Measurements from ENCODE around the gene PRR13.
"Not testable (repeated sequence)": the region's sequence is repeated elsewhere in the genome, so short reads cannot be mapped to it uniquely, and the experiment has no call there.

The PRR13 gene

GRCh38 chr12:53427905-53428594 lies 13.5 kb upstream of the PRR13 start:
- Histone ChIP-seq H2AK5ac (ENCODE audit: low read length) (no peak overlapping the region), H3K27me3 (ENCODE audit: insufficient read depth, low read length, poor library complexity) (no peaks in the 10 kb centered on the region), H2BK15ac (replicated peaks; ENCODE audit: low read depth) (no peak overlapping the region), H3K18ac (ENCODE audit: low read length) (no peak overlapping the region), H2BK5ac (ENCODE audit: low read length) (no peak overlapping the region), H3K79me1 (ENCODE audit: low read length) (no peaks in the 10 kb centered on the region), H3K27ac (ENCODE audit: low read depth, low read length) (no peak overlapping the region), H3K4ac (ENCODE audit: low read depth, low read length) (no peak overlapping the region), H3K9ac (ENCODE audit: low read length) (no peak overlapping the region), H3K23ac (ENCODE audit: low read length) (no peak overlapping the region), H3K56ac (ENCODE audit: low read length) (no peak overlapping the region), H4K8ac (ENCODE audit: low read depth, low read length) (no peak overlapping the region), H3K36me3 (ENCODE audit: control insufficient read depth, insufficient read depth, low read length) (no peaks in the 10 kb centered on the region), H2BK120ac (ENCODE audit: low read depth, low read length) (no peak overlapping the region), H3K4me2 (ENCODE audit: low read length) (no peak overlapping the region), H3K79me2 (ENCODE audit: control insufficient read depth, insufficient read depth, low read length) (no peaks in the 10 kb centered on the region), H3K4me3 (ENCODE audit: low read length) (no peak overlapping the region), H3K4me1 (ENCODE audit: control insufficient read depth, low read depth, low read length) (peaks cover 6% of the 10 kb centered on the region), H4K5ac (ENCODE audit: low read length) (no peak overlapping the region)
- DNase-seq, result no peak
- WGBS (ENCODE audit: extremely low coverage, insufficient coverage, low lambda C conversion rate), result no CpG with 5 or more reads among the region's 7 CpGs

GRCh38 chr12:53428741-53429140 lies 12.8 kb upstream of the PRR13 start:
- no peak overlapping the region for H3K56ac ChIP-seq (ENCODE audit: low read length)
- H3K9ac ChIP-seq (ENCODE audit: low read length), result no peak overlapping the region
- no peak overlapping the region for H4K5ac ChIP-seq (ENCODE audit: low read length)
- H3K4ac ChIP-seq (ENCODE audit: low read depth, low read length), result no peak overlapping the region
- H3K27me3 ChIP-seq (ENCODE audit: insufficient read depth, low read length, poor library complexity), result no peaks in the 10 kb centered on the region
- DNase-seq, result no peak
- H3K4me2 ChIP-seq (ENCODE audit: low read length), result no peak overlapping the region
- no peak overlapping the region for H3K23ac ChIP-seq (ENCODE audit: low read length)
- peaks cover 5% of the 10 kb centered on the region for H3K4me1 ChIP-seq (ENCODE audit: control insufficient read depth, low read depth, low read length)
- H2BK120ac ChIP-seq (ENCODE audit: low read depth, low read length), result no peak overlapping the region
- no peak overlapping the region for H2BK15ac ChIP-seq (replicated peaks; ENCODE audit: low read depth)
- no CpG with 5 or more reads among the region's 7 CpGs for WGBS (ENCODE audit: extremely low coverage, insufficient coverage, low lambda C conversion rate)
- H3K4me3 ChIP-seq (ENCODE audit: low read length), result no peak overlapping the region
- no peak overlapping the region for H3K18ac ChIP-seq (ENCODE audit: low read length)
- H3K27ac ChIP-seq (ENCODE audit: low read depth, low read length), result no peak overlapping the region
- H3K36me3 ChIP-seq (ENCODE audit: control insufficient read depth, insufficient read depth, low read length), result no peaks in the 10 kb centered on the region
- H2BK5ac ChIP-seq (ENCODE audit: low read length), result no peak overlapping the region
- H4K8ac ChIP-seq (ENCODE audit: low read depth, low read length), result no peak overlapping the region
- H3K79me1 ChIP-seq (ENCODE audit: low read length), result no peaks in the 10 kb centered on the region
- H3K79me2 ChIP-seq (ENCODE audit: control insufficient read depth, insufficient read depth, low read length), result no peaks in the 10 kb centered on the region
- H2AK5ac ChIP-seq (ENCODE audit: low read length), result no peak overlapping the region

DNA sequence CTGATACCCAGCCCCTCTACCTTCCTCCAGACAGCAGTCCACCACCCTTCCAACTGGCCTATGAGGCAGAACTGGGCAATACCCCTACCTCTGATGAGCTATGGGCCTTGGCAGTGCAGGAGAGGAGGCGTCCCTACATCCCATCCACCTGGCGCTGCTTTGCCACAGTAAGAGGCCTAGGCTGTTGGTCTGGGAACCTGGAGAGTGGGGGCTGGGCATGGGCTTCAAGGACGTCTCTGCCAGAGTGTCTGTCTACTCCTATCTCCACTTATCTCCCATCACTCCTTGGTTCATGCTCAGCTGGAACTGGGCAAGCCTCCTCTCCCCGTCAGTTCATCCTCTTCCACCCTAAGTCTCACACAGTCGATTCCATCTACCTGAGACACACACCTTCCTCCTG lies 11.4 kb upstream of the PRR13 start:
- DNase-seq, result no peak
- no peak overlapping the region for H2BK120ac ChIP-seq (ENCODE audit: low read depth, low read length)
- no peaks in the 10 kb centered on the region for H3K79me2 ChIP-seq (ENCODE audit: control insufficient read depth, insufficient read depth, low read length)
- H3K79me1 ChIP-seq (ENCODE audit: low read length), result no peaks in the 10 kb centered on the region
- H3K36me3 ChIP-seq (ENCODE audit: control insufficient read depth, insufficient read depth, low read length), result no peaks in the 10 kb centered on the region
- no peak overlapping the region for H3K9ac ChIP-seq (ENCODE audit: low read length)
- H3K23ac ChIP-seq (ENCODE audit: low read length), result no peak overlapping the region
- H3K4ac ChIP-seq (ENCODE audit: low read depth, low read length), result no peak overlapping the region
- H2BK15ac ChIP-seq (replicated peaks; ENCODE audit: low read depth), result no peak overlapping the region
- no peak overlapping the region for H3K27ac ChIP-seq (ENCODE audit: low read depth, low read length)
- WGBS (ENCODE audit: extremely low coverage, insufficient coverage, low lambda C conversion rate), result no CpG with 5 or more reads among the region's 5 CpGs
- no peak overlapping the region for H3K4me3 ChIP-seq (ENCODE audit: low read length)
- no peak overlapping the region for H2AK5ac ChIP-seq (ENCODE audit: low read length)
- no peak overlapping the region for H3K18ac ChIP-seq (ENCODE audit: low read length)
- H3K4me2 ChIP-seq (ENCODE audit: low read length), result no peak overlapping the region
- no peak overlapping the region for H2BK5ac ChIP-seq (ENCODE audit: low read length)
- peaks cover 2% of the 10 kb centered on the region for H3K4me1 ChIP-seq (ENCODE audit: control insufficient read depth, low read depth, low read length)
- no peaks in the 10 kb centered on the region for H3K27me3 ChIP-seq (ENCODE audit: insufficient read depth, low read length, poor library complexity)
- H3K56ac ChIP-seq (ENCODE audit: low read length), result no peak overlapping the region
- H4K8ac ChIP-seq (ENCODE audit: low read depth, low read length), result no peak overlapping the region
- H4K5ac ChIP-seq (ENCODE audit: low read length), result no peak overlapping the region

DNA sequence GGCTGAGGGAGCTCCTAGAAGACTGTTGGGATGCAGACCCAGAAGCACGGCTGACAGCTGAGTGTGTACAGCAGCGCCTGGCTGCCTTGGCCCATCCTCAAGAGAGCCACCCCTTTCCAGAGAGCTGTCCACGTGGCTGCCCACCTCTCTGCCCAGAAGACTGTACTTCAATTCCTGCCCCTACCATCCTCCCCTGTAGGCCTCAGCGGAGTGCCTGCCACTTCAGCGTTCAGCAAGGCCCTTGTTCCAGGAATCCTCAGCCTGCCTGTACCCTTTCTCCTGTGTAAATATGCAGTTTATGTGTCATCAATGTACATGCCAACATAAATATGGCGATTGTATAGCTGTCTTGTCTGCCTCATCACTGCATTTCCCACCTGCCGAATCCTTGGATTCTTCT lies 10.3 kb upstream of the PRR13 start:
- Histone ChIP-seq H2AK5ac (ENCODE audit: low read length) (no peak overlapping the region), H3K9ac (ENCODE audit: low read length) (no peak overlapping the region), H3K79me1 (ENCODE audit: low read length) (no peaks in the 10 kb centered on the region), H2BK5ac (ENCODE audit: low read length) (no peak overlapping the region), H3K23ac (ENCODE audit: low read length) (no peak overlapping the region), H3K4me1 (ENCODE audit: control insufficient read depth, low read depth, low read length) (no peaks in the 10 kb centered on the region), H4K8ac (ENCODE audit: low read depth, low read length) (no peak overlapping the region), H3K36me3 (ENCODE audit: control insufficient read depth, insufficient read depth, low read length) (no peaks in the 10 kb centered on the region), H3K4me2 (ENCODE audit: low read length) (no peak overlapping the region), H3K18ac (ENCODE audit: low read length) (no peak overlapping the region), H3K4me3 (ENCODE audit: low read length) (no peak overlapping the region), H3K4ac (ENCODE audit: low read depth, low read length) (no peak overlapping the region), H3K27me3 (ENCODE audit: insufficient read depth, low read length, poor library complexity) (no peaks in the 10 kb centered on the region), H2BK120ac (ENCODE audit: low read depth, low read length) (no peak overlapping the region), H3K79me2 (ENCODE audit: control insufficient read depth, insufficient read depth, low read length) (no peaks in the 10 kb centered on the region), H4K5ac (ENCODE audit: low read length) (no peak overlapping the region), H2BK15ac (replicated peaks; ENCODE audit: low read depth) (no peak overlapping the region), H3K56ac (ENCODE audit: low read length) (no peak overlapping the region), H3K27ac (ENCODE audit: low read depth, low read length) (no peak overlapping the region)
- DNase-seq, result no peak
- WGBS (ENCODE audit: extremely low coverage, insufficient coverage, low lambda C conversion rate), result no CpG with 5 or more reads among the region's 7 CpGs

DNA sequence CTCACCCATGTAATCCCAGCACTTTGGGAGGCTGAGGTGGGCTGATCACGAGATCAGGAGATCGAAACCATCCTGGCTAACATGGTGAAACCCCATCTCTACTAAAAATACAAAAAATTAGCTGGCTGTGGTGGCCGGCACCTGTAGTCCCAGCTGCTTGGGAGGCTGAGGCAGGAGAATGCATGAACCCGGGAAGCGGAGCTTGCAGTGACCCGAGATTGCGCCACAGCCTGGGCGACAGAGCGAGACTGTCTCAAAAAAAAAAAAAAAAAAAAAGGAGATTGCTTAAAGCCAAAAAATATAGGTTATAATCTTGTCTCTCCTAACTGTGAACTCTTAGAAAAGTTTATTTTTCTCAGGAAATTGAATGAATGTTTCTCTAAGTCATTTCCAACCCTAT lies 6.2 kb upstream of the PRR13 start:
- H3K4ac ChIP-seq (ENCODE audit: low read depth, low read length); H4K8ac ChIP-seq (ENCODE audit: low read depth, low read length); H3K27me3 ChIP-seq (ENCODE audit: insufficient read depth, low read length, poor library complexity); H3K4me3 ChIP-seq (ENCODE audit: low read length); H3K4me2 ChIP-seq (ENCODE audit: low read length); H2AK5ac ChIP-seq (ENCODE audit: low read length); H3K9ac ChIP-seq (ENCODE audit: low read length); H3K79me2 ChIP-seq (ENCODE audit: control insufficient read depth, insufficient read depth, low read length); H3K79me1 ChIP-seq (ENCODE audit: low read length); DNase-seq; H2BK5ac ChIP-seq (ENCODE audit: low read length); H3K56ac ChIP-seq (ENCODE audit: low read length); H3K18ac ChIP-seq (ENCODE audit: low read length); H4K5ac ChIP-seq (ENCODE audit: low read length); H3K27ac ChIP-seq (ENCODE audit: low read depth, low read length); H2BK15ac ChIP-seq (replicated peaks; ENCODE audit: low read depth); H2BK120ac ChIP-seq (ENCODE audit: low read depth, low read length); H3K23ac ChIP-seq (ENCODE audit: low read length); H3K36me3 ChIP-seq (ENCODE audit: control insufficient read depth, insufficient read depth, low read length); H3K4me1 ChIP-seq (ENCODE audit: control insufficient read depth, low read depth, low read length): not testable (repeated sequence)
- WGBS (ENCODE audit: extremely low coverage, insufficient coverage, low lambda C conversion rate), result no CpG with 5 or more reads among the region's 9 CpGs

DNA sequence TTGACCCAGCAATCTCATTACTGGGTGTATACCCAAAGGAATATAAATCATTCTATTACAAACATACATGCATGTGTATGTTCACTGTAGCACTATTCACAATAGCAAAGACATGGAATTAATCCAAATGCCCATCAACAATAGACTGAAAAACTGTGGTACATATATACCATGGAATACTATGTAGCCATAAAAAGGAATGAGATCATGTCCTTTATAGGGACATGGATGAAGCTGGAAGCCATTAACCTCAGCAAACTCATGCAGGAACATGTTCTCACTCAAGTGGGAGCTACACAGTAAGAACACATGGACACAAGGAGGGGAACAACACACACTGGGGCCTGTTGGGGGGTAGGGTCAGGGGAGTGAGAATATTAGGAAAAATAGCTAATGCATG lies 2.0 kb upstream of the PRR13 start:
- not testable (repeated sequence) for H4K8ac ChIP-seq (ENCODE audit: low read depth, low read length); H3K4me1 ChIP-seq (ENCODE audit: control insufficient read depth, low read depth, low read length); H3K23ac ChIP-seq (ENCODE audit: low read length); H3K79me1 ChIP-seq (ENCODE audit: low read length); H3K27ac ChIP-seq (ENCODE audit: low read depth, low read length); H2AK5ac ChIP-seq (ENCODE audit: low read length); DNase-seq; H3K4me2 ChIP-seq (ENCODE audit: low read length); H3K56ac ChIP-seq (ENCODE audit: low read length); H2BK120ac ChIP-seq (ENCODE audit: low read depth, low read length); H3K4ac ChIP-seq (ENCODE audit: low read depth, low read length); H3K36me3 ChIP-seq (ENCODE audit: control insufficient read depth, insufficient read depth, low read length); H3K18ac ChIP-seq (ENCODE audit: low read length); H3K27me3 ChIP-seq (ENCODE audit: insufficient read depth, low read length, poor library complexity); H4K5ac ChIP-seq (ENCODE audit: low read length); H3K9ac ChIP-seq (ENCODE audit: low read length); H3K4me3 ChIP-seq (ENCODE audit: low read length); H2BK5ac ChIP-seq (ENCODE audit: low read length); H2BK15ac ChIP-seq (replicated peaks; ENCODE audit: low read depth)
- peaks cover 10% of the 10 kb centered on the region for H3K79me2 ChIP-seq (ENCODE audit: control insufficient read depth, insufficient read depth, low read length)
